Measurements from ENCODE around the gene PTH. TPM values are rescaled to one million over a fixed set of nuclear protein-coding genes. Genes with fewer than 3 reads are reported as not detected.

Gene PTH
- total RNA-seq, 1 donor from 2014 or later: not detected

- no peak for TF ChIP-seq CTCF (IDR thresholded peaks at IDR 0.05; ENCODE audit: insufficient read depth, low read length, poor library complexity, severe bottlenecking)
- Histone ChIP-seq H3K36me3 (ENCODE audit: control insufficient read depth, insufficient read depth, low read length) (no peaks in the 10 kb centered on the region), H3K4me3 (ENCODE audit: low read depth, low read length) (no peak overlapping the region), H3K27me3 (ENCODE audit: control insufficient read depth, insufficient read depth, low read length) (no peaks in the 10 kb centered on the region)
- DNase-seq (ENCODE audit: low read depth): no peak
Measured at GRCh38 chr11:13502492-13502891, 6.7 kb upstream of the PTH start.

GRCh38 chr11:13494051-13494450 lies 1.7 kb downstream of the PTH start:
- Histone ChIP-seq H3K36me3 (ENCODE audit: control insufficient read depth, insufficient read depth, low read length) (no peaks in the 10 kb centered on the region), H3K4me3 (ENCODE audit: low read depth, low read length) (no peak overlapping the region), H3K27me3 (ENCODE audit: control insufficient read depth, insufficient read depth, low read length) (no peaks in the 10 kb centered on the region)
- TF ChIP-seq CTCF (IDR thresholded peaks at IDR 0.05; ENCODE audit: insufficient read depth, low read length, poor library complexity, severe bottlenecking): no peak
- DNase-seq (ENCODE audit: low read depth): no peak

- DNase-seq (ENCODE audit: low read depth): no peak
- TF ChIP-seq CTCF (IDR thresholded peaks at IDR 0.05; ENCODE audit: insufficient read depth, low read length, poor library complexity, severe bottlenecking): peak; percentile 11
- no peaks in the 10 kb centered on the region for H3K27me3 ChIP-seq (ENCODE audit: control insufficient read depth, insufficient read depth, low read length)
- H3K4me3 ChIP-seq (ENCODE audit: low read depth, low read length): no peak overlapping the region
- no peaks in the 10 kb centered on the region for H3K36me3 ChIP-seq (ENCODE audit: control insufficient read depth, insufficient read depth, low read length)
Measured at GRCh38 chr11:13487661-13488030, 8.2 kb downstream of the PTH start.

GRCh38 chr11:13486926-13487660 lies 8.7 kb downstream of the PTH start:
- no peaks in the 10 kb centered on the region for H3K27me3 ChIP-seq (ENCODE audit: control insufficient read depth, insufficient read depth, low read length)
- H3K4me3 ChIP-seq (ENCODE audit: low read depth, low read length): no peak overlapping the region
- no peak for DNase-seq (ENCODE audit: low read depth)
- no peaks in the 10 kb centered on the region for H3K36me3 ChIP-seq (ENCODE audit: control insufficient read depth, insufficient read depth, low read length)
- peak; percentile 53 for TF ChIP-seq CTCF (IDR thresholded peaks at IDR 0.05; ENCODE audit: insufficient read depth, low read length, poor library complexity, severe bottlenecking)

GRCh38 chr11:13480198-13480597 lies 15.6 kb downstream of the PTH start:
- Histone ChIP-seq H3K36me3 (ENCODE audit: control insufficient read depth, insufficient read depth, low read length) (no peaks in the 10 kb centered on the region), H3K4me3 (ENCODE audit: low read depth, low read length) (no peak overlapping the region), H3K27me3 (ENCODE audit: control insufficient read depth, insufficient read depth, low read length) (no peaks in the 10 kb centered on the region)
- DNase-seq (ENCODE audit: low read depth): no peak
- no peak for TF ChIP-seq CTCF (IDR thresholded peaks at IDR 0.05; ENCODE audit: insufficient read depth, low read length, poor library complexity, severe bottlenecking)

- Histone ChIP-seq H3K36me3 (ENCODE audit: control insufficient read depth, insufficient read depth, low read length) (no peaks in the 10 kb centered on the region), H3K4me3 (ENCODE audit: low read depth, low read length) (no peak overlapping the region), H3K27me3 (ENCODE audit: control insufficient read depth, insufficient read depth, low read length) (no peaks in the 10 kb centered on the region)
- no peak for DNase-seq (ENCODE audit: low read depth)
- no peak for TF ChIP-seq CTCF (IDR thresholded peaks at IDR 0.05; ENCODE audit: insufficient read depth, low read length, poor library complexity, severe bottlenecking)
Measured at GRCh38 chr11:13479688-13480087, 16.1 kb downstream of the PTH start.

Data from kidney epithelial cell (primary cell).